ENCODE results near the gene KRTAP4-6.

The KRTAP4-6 gene

GRCh38 chr17:41184480-41184961 lies 44.2 kb upstream of the KRTAP4-6 start, which contains the start of gene KRTAP4-1:
Gene KRTAP4-1, minus strand, starts transcription at chr17:41184911. Its CDS starts 57 bp downstream, at chr17:41184854.
- Histone ChIP-seq H4K91ac (ENCODE audit: low read depth, low read length) (no peak within 1 kb of the TSS), H3K23ac (ENCODE audit: low read length) (no peak within 1 kb of the TSS), H3K79me1 (ENCODE audit: low read length) (no peaks in the 10 kb centered on the region), H3K14ac (ENCODE audit: low read length) (no peak within 1 kb of the TSS), H3K4me3 (ENCODE audit: low read depth, low read length) (no peak within 1 kb of the TSS), H3K79me2 (ENCODE audit: control insufficient read depth, insufficient read depth, low read length, poor library complexity) (no peaks in the 10 kb centered on the region), H2BK12ac (ENCODE audit: low read length) (no peak within 1 kb of the TSS), H2BK5ac (ENCODE audit: low read depth, low read length, poor library complexity) (no peak within 1 kb of the TSS), H3K4ac (ENCODE audit: low read depth, low read length) (no peak within 1 kb of the TSS), H4K12ac (ENCODE audit: low read depth, low read length) (no peak within 1 kb of the TSS), H3K27ac (ENCODE audit: low read depth, low read length) (no peak within 1 kb of the TSS), H3K36me3 (ENCODE audit: control insufficient read depth in 1 of 2, insufficient read depth in 2 of 2, low read length in 2 of 2) (no peaks in the 10 kb centered on the region), H2AK5ac (ENCODE audit: low read length) (no peak within 1 kb of the TSS), H2AFZ (ENCODE audit: insufficient read depth, low read length, poor library complexity) (no peak within 1 kb of the TSS), H3K4me2 (ENCODE audit: low read length) (no peak within 1 kb of the TSS), H2BK120ac (ENCODE audit: insufficient read depth, low read length, poor library complexity) (no peak within 1 kb of the TSS), H3K4me1 (ENCODE audit: control insufficient read depth in 1 of 2, insufficient read depth in 2 of 2, low read length in 2 of 2) (no peaks in the 10 kb centered on the region), H3K18ac (ENCODE audit: low read length) (no peak within 1 kb of the TSS), H3K9me3 (ENCODE audit: insufficient read depth, low read depth, low read length) (no peaks in the 10 kb centered on the region), H4K8ac (ENCODE audit: low read depth, low read length) (no peak within 1 kb of the TSS), H3K9ac (ENCODE audit: low read length) (no peak within 1 kb of the TSS), H3K27me3 (ENCODE audit: insufficient read depth, low read length) (no peaks in the 10 kb centered on the region)
- no peak for DNase-seq
- no CpG with 5 or more reads among the region's 9 CpGs for whole genome bisulfite sequencing (ENCODE audit: extremely low coverage, insufficient coverage, insufficient read length)

- H4K12ac ChIP-seq (ENCODE audit: low read depth, low read length), result no peak overlapping the region
- H3K79me1 ChIP-seq (ENCODE audit: low read length), result no peaks in the 10 kb centered on the region
- H3K4ac ChIP-seq (ENCODE audit: low read depth, low read length), result no peak overlapping the region
- no CpG with 5 or more reads among the region's 1 CpG for WGBS (ENCODE audit: extremely low coverage, insufficient coverage, insufficient read length)
- H3K4me1 ChIP-seq (ENCODE audit: control insufficient read depth in 1 of 2, insufficient read depth in 2 of 2, low read length in 2 of 2), result no peaks in the 10 kb centered on the region
- H3K27ac ChIP-seq (ENCODE audit: low read depth, low read length), result no peak overlapping the region
- H2BK12ac ChIP-seq (ENCODE audit: low read length), result no peak overlapping the region
- no peaks in the 10 kb centered on the region for H3K36me3 ChIP-seq (ENCODE audit: control insufficient read depth in 1 of 2, insufficient read depth in 2 of 2, low read length in 2 of 2)
- H3K79me2 ChIP-seq (ENCODE audit: control insufficient read depth, insufficient read depth, low read length, poor library complexity), result no peaks in the 10 kb centered on the region
- no peaks in the 10 kb centered on the region for H3K9me3 ChIP-seq (ENCODE audit: insufficient read depth, low read depth, low read length)
- no peak overlapping the region for H4K8ac ChIP-seq (ENCODE audit: low read depth, low read length)
- no peak overlapping the region for H3K18ac ChIP-seq (ENCODE audit: low read length)
- H3K4me2 ChIP-seq (ENCODE audit: low read length), result no peak overlapping the region
- no peak overlapping the region for H3K9ac ChIP-seq (ENCODE audit: low read length)
- no peak overlapping the region for H4K91ac ChIP-seq (ENCODE audit: low read depth, low read length)
- no peak overlapping the region for H3K23ac ChIP-seq (ENCODE audit: low read length)
- H2BK120ac ChIP-seq (ENCODE audit: insufficient read depth, low read length, poor library complexity), result no peak overlapping the region
- no peak overlapping the region for H2AK5ac ChIP-seq (ENCODE audit: low read length)
- DNase-seq, result no peak
- no peak overlapping the region for H2AFZ ChIP-seq (ENCODE audit: insufficient read depth, low read length, poor library complexity)
- H3K14ac ChIP-seq (ENCODE audit: low read length), result no peak overlapping the region
- H3K4me3 ChIP-seq (ENCODE audit: low read depth, low read length), result no peak overlapping the region
- no peak overlapping the region for H2BK5ac ChIP-seq (ENCODE audit: low read depth, low read length, poor library complexity)
- H3K27me3 ChIP-seq (ENCODE audit: insufficient read depth, low read length), result no peaks in the 10 kb centered on the region
These were observed 38.7 kb upstream of the KRTAP4-6 start for GRCh38 chr17:41178843-41179616.

GRCh38 chr17:41178341-41178740 lies 38.0 kb upstream of the KRTAP4-6 start:
- Histone ChIP-seq H3K4ac (ENCODE audit: low read depth, low read length) (no peak overlapping the region), H2AFZ (ENCODE audit: insufficient read depth, low read length, poor library complexity) (no peak overlapping the region), H2BK120ac (ENCODE audit: insufficient read depth, low read length, poor library complexity) (no peak overlapping the region), H2BK12ac (ENCODE audit: low read length) (no peak overlapping the region), H2BK5ac (ENCODE audit: low read depth, low read length, poor library complexity) (no peak overlapping the region), H4K91ac (ENCODE audit: low read depth, low read length) (no peak overlapping the region), H3K27ac (ENCODE audit: low read depth, low read length) (no peak overlapping the region), H3K4me1 (ENCODE audit: control insufficient read depth in 1 of 2, insufficient read depth in 2 of 2, low read length in 2 of 2) (no peaks in the 10 kb centered on the region), H3K9me3 (ENCODE audit: insufficient read depth, low read depth, low read length) (no peaks in the 10 kb centered on the region), H3K18ac (ENCODE audit: low read length) (no peak overlapping the region), H3K23ac (ENCODE audit: low read length) (no peak overlapping the region), H3K79me2 (ENCODE audit: control insufficient read depth, insufficient read depth, low read length, poor library complexity) (no peaks in the 10 kb centered on the region), H3K36me3 (ENCODE audit: control insufficient read depth in 1 of 2, insufficient read depth in 2 of 2, low read length in 2 of 2) (no peaks in the 10 kb centered on the region), H3K79me1 (ENCODE audit: low read length) (no peaks in the 10 kb centered on the region), H3K4me2 (ENCODE audit: low read length) (no peak overlapping the region), H3K4me3 (ENCODE audit: low read depth, low read length) (no peak overlapping the region), H4K12ac (ENCODE audit: low read depth, low read length) (no peak overlapping the region), H2AK5ac (ENCODE audit: low read length) (no peak overlapping the region), H3K14ac (ENCODE audit: low read length) (no peak overlapping the region), H4K8ac (ENCODE audit: low read depth, low read length) (no peak overlapping the region), H3K9ac (ENCODE audit: low read length) (no peak overlapping the region), H3K27me3 (ENCODE audit: insufficient read depth, low read length) (no peaks in the 10 kb centered on the region)
- no peak for DNase-seq
- WGBS (ENCODE audit: extremely low coverage, insufficient coverage, insufficient read length), result no CpG with 5 or more reads among the region's 3 CpGs

GRCh38 chr17:41177727-41178271 lies 37.5 kb upstream of the KRTAP4-6 start, which contains the start of gene KRTAP4-2:
Gene KRTAP4-2, minus strand, starts transcription at chr17:41178221. Its CDS starts 57 bp downstream, at chr17:41178164.
- no peaks in the 10 kb centered on the region for H3K79me1 ChIP-seq (ENCODE audit: low read length)
- no peak within 1 kb of the TSS for H3K4me3 ChIP-seq (ENCODE audit: low read depth, low read length)
- no peak within 1 kb of the TSS for H4K12ac ChIP-seq (ENCODE audit: low read depth, low read length)
- H3K27ac ChIP-seq (ENCODE audit: low read depth, low read length), result no peak within 1 kb of the TSS
- H2AFZ ChIP-seq (ENCODE audit: insufficient read depth, low read length, poor library complexity), result no peak within 1 kb of the TSS
- no peak for DNase-seq
- H2BK12ac ChIP-seq (ENCODE audit: low read length), result no peak within 1 kb of the TSS
- H3K4ac ChIP-seq (ENCODE audit: low read depth, low read length), result no peak within 1 kb of the TSS
- no peak within 1 kb of the TSS for H4K91ac ChIP-seq (ENCODE audit: low read depth, low read length)
- H3K18ac ChIP-seq (ENCODE audit: low read length), result no peak within 1 kb of the TSS
- H3K23ac ChIP-seq (ENCODE audit: low read length), result no peak within 1 kb of the TSS
- WGBS (ENCODE audit: extremely low coverage, insufficient coverage, insufficient read length), result no CpG with 5 or more reads among the region's 7 CpGs
- H3K9ac ChIP-seq (ENCODE audit: low read length), result no peak within 1 kb of the TSS
- H3K36me3 ChIP-seq (ENCODE audit: control insufficient read depth in 1 of 2, insufficient read depth in 2 of 2, low read length in 2 of 2), result no peaks in the 10 kb centered on the region
- H3K4me2 ChIP-seq (ENCODE audit: low read length), result no peak within 1 kb of the TSS
- H3K27me3 ChIP-seq (ENCODE audit: insufficient read depth, low read length), result no peaks in the 10 kb centered on the region
- no peak within 1 kb of the TSS for H3K14ac ChIP-seq (ENCODE audit: low read length)
- H4K8ac ChIP-seq (ENCODE audit: low read depth, low read length), result no peak within 1 kb of the TSS
- H3K79me2 ChIP-seq (ENCODE audit: control insufficient read depth, insufficient read depth, low read length, poor library complexity), result no peaks in the 10 kb centered on the region
- H3K9me3 ChIP-seq (ENCODE audit: insufficient read depth, low read depth, low read length), result no peaks in the 10 kb centered on the region
- H3K4me1 ChIP-seq (ENCODE audit: control insufficient read depth in 1 of 2, insufficient read depth in 2 of 2, low read length in 2 of 2), result no peaks in the 10 kb centered on the region
- H2AK5ac ChIP-seq (ENCODE audit: low read length), result no peak within 1 kb of the TSS
- H2BK5ac ChIP-seq (ENCODE audit: low read depth, low read length, poor library complexity), result no peak within 1 kb of the TSS
- H2BK120ac ChIP-seq (ENCODE audit: insufficient read depth, low read length, poor library complexity), result no peak within 1 kb of the TSS

All from trophoblast cell (in vitro differentiated cells and primary cell).